ENCODE measurements around the gene AP2A2.

GRCh38 chr11:1050581-1051355 lies 125.1 kb downstream of the AP2A2 start:
- TF ChIP-seq EGR1 (IDR thresholded peaks at IDR 0.05): no peak
- TF ChIP-seq, protein P1, sequence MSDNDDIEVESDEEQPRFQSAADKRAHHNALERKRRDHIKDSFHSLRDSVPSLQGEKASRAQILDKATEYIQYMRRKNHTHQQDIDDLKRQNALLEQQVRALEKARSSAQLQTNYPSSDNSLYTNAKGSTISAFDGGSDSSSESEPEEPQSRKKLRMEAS (IDR thresholded peaks at IDR 0.05): peak; percentile 72
